Lung (tissue), 12 donors: ENCODE data around the gene KLHL7. TPM values are rescaled to one million over a fixed set of nuclear protein-coding genes. Genes with fewer than 3 reads are reported as not detected.

Source experiments
- ATAC-seq: fragments of 200-7000 bp; cut with Tn5 transposase; one replicate; pipeline ENCODE4 v1.9.1; 2020; ENCODE audit warnings: moderate number of reproducible peaks; ENCODE audit not compliant: insufficient read depth, low FRiP score
- DNase-seq, 3 donors: peaks; one replicate each; pipeline ENCODE4 v3.0.0-alpha.2; 2013 to 2017
- H3K27ac ChIP-seq, 2 donors: one replicate each; pipeline ENCODE4 v1.5.1; 2013; ENCODE audit warnings: mild to moderate bottlenecking in 2 of 2, moderate library complexity in 2 of 2, control low read depth in 1 of 2, inconsistent platforms in 1 of 2, low read depth in 1 of 2, low read length in 1 of 2
- H3K27me3 ChIP-seq, 3 donors: one replicate each; pipeline ENCODE4 v1.5.1; 2013; ENCODE audit warnings: low read length in 2 of 3; ENCODE audit not compliant: control insufficient read depth in 3 of 3, insufficient read depth in 3 of 3
- H3K36me3 ChIP-seq, 4 donors: one replicate each; pipeline ENCODE4 v1.5.1; 2013; ENCODE audit warnings: low read length in 4 of 4, mild to moderate bottlenecking in 1 of 4, moderate library complexity in 1 of 4; ENCODE audit not compliant: control insufficient read depth in 4 of 4, insufficient read depth in 4 of 4
- H3K4me1 ChIP-seq, 5 donors: one replicate each; pipeline ENCODE4 v1.5.1; 2013; ENCODE audit warnings: low read length in 5 of 5, mild to moderate bottlenecking in 2 of 5, moderate library complexity in 1 of 5; ENCODE audit not compliant: control insufficient read depth in 5 of 5, insufficient read depth in 5 of 5
- H3K4me3 ChIP-seq: one replicate; pipeline ENCODE4 v1.5.1; 2013; ENCODE audit warnings: mild to moderate bottlenecking, control low read depth, moderate library complexity
- H3K9ac ChIP-seq, 2 donors: one replicate each; pipeline ENCODE4 v1.5.1; 2013; ENCODE audit warnings: low read length in 2 of 2, control low read depth in 1 of 2; ENCODE audit not compliant: insufficient read depth in 1 of 2
- H3K9me3 ChIP-seq, 4 donors: one replicate each; pipeline ENCODE4 v1.5.1; 2013; ENCODE audit warnings: low read length in 3 of 4, mild to moderate bottlenecking in 1 of 4, moderate library complexity in 1 of 4; ENCODE audit not compliant: control insufficient read depth in 4 of 4, insufficient read depth in 3 of 4
- CTCF ChIP-seq: IDR thresholded peaks from 2 replicates; pipeline ENCODE4 v1.5.1; 2012; ENCODE audit warnings: mild to moderate bottlenecking; ENCODE audit errors: control extremely low read depth, extremely low read depth
- WGBS, 2 donors: extraction: QIAGEN DNeasy Blood & Tissue Kit; methylation state at CpG; one replicate each; pipeline ENCODE4 v1.1.7; 2013; 5-methylcytosine and 5-hydroxymethylcytosine counted together
- polyA plus RNA-seq, 2 donors: library from polyadenylated mRNA; stranded (reverse); fragments of 200-250 nt; gene quantifications; one replicate each; pipeline ENCODE4 v1.2.1, GENCODE V29; 2013
- total RNA-seq, 2 donors: library from RNA; depleted of rRNA in 1 of 2; stranded (reverse); fragments of >200 nt in 1 of 2; gene quantifications; one replicate each; pipeline ENCODE4 v1.2.1, GENCODE V29; 2014 to 2021
- donor health status: control.
- donor health status: control.
- donor health status: Bipolar disorder and iron deficiency.
- donor health status: healthy.
- donor health status: DM: yes; HTN: yes; CAD: no.

The KLHL7 gene
- total and polyA plus RNA-seq, 4 donors = 11.5 to 38.1 (median 17.6) TPM

- no peak overlapping the region for H3K9ac ChIP-seq
- H3K4me3 ChIP-seq = no peak overlapping the region
- ATAC-seq (no peak), DNase-seq (peak in 2 of 3 donors; percentile 5 to 17)
- no peaks in the 10 kb centered on the region for H3K36me3 ChIP-seq
- no peak overlapping the region for H3K27ac ChIP-seq
- 99 to 100% methylated on average over 2 of the region's 2 CpGs for WGBS, 2 donors
- no peaks in the 10 kb centered on the region for H3K27me3 ChIP-seq
- no peak for TF ChIP-seq CTCF
- H3K9me3 ChIP-seq = peaks cover 0 to 11% (median 1%) of the 10 kb centered on the region in 4 donors
- H3K4me1 ChIP-seq = no peaks in the 10 kb centered on the region
Observed at GRCh38 chr7:23096518-23097290, 8.9 kb upstream of the KLHL7 start.

- Histone ChIP-seq H3K9me3 (peaks cover 0 to 11% (median 3%) of the 10 kb centered on the region in 4 donors), H3K4me3 (no peak overlapping the region), H3K4me1 (no peaks in the 10 kb centered on the region), H3K36me3 (no peaks in the 10 kb centered on the region), H3K27ac (no peak overlapping the region), H3K9ac (no peak overlapping the region), H3K27me3 (no peaks in the 10 kb centered on the region)
- no peak for ATAC-seq
- DNase-seq = no peak
- 96 to 99% methylated on average over 9 of the region's 9 CpGs for WGBS, 2 donors
- TF ChIP-seq CTCF = no peak
Observed at GRCh38 chr7:23098029-23098428, 7.6 kb upstream of the KLHL7 start.

- Histone ChIP-seq H3K36me3 (no peaks in the 10 kb centered on the region), H3K9me3 (peaks cover 0 to 11% (median 3%) of the 10 kb centered on the region in 4 donors), H3K9ac (no peak overlapping the region), H3K27ac (no peak overlapping the region), H3K4me1 (no peaks in the 10 kb centered on the region), H3K27me3 (no peaks in the 10 kb centered on the region), H3K4me3 (no peak overlapping the region)
- WGBS, 2 donors = 84 to 87% methylated on average over 2 of the region's 2 CpGs
- DNase-seq = no peak
- TF ChIP-seq CTCF = no peak
- no peak for ATAC-seq
Observed at GRCh38 chr7:23098460-23098859, 7.1 kb upstream of the KLHL7 start.
